Keratinocyte (primary cell): ENCODE measurements around the gene PXN.

ENCODE experiments used
- CTCF ChIP-seq, 3 experiments: IDR thresholded peaks in 1 of 3; conservative IDR thresholded peaks in 1 of 3; optimal IDR thresholded peaks in 1 of 3; 2 replicates in 2 of 3; 3 replicates in 1 of 3; pipeline versions ENCODE3 to v1.5.1; 2011; ENCODE audit warnings: low read length in 3 of 3, mild to moderate bottlenecking in 3 of 3, moderate library complexity in 2 of 3, control low read depth in 1 of 3, inconsistent platforms in 1 of 3; ENCODE audit not compliant: insufficient read depth in 2 of 3; ENCODE audit errors: extremely low read depth in 1 of 3
- EZH2 ChIP-seq: IDR thresholded peaks from one replicate; pipeline ENCODE4 v1.6.1; 2012; ENCODE audit warnings: inconsistent platforms, mild to moderate bottlenecking, low read length, moderate library complexity

GRCh38 chr12:120190386-120190785 is 75.1 kb downstream of the PXN start:
- TF ChIP-seq CTCF (optimal IDR thresholded peaks at IDR 0.05 in 1 of 3, IDR thresholded peaks at IDR 0.05 in 1 of 3, conservative IDR thresholded peaks at IDR 0.05 in 1 of 3; ENCODE audit: extremely low read depth in 1 of 3, insufficient read depth in 2 of 3, low read length in 3 of 3): no peak
- TF ChIP-seq EZH2: no peak
